HEK293T (cell line): Measurements from ENCODE around the gene MRPL41.
A peak's percentile ranks its signal among the peaks of the same experiment; 100 is the strongest.

Source experiments
- CTCF ChIA-PET: fragments of 350-600 bp; formaldehyde crosslinking; extraction: SDS; loops from one replicate; lab custom pipeline; 2021; ENCODE audit warnings: antibody characterized with exemption, inconsistent platforms; lab: Yijun Ruan, JAX
- POLR2A ChIA-PET: fragments of 350-600 bp; formaldehyde crosslinking; extraction: SDS; loops from one replicate; lab custom pipeline; 2020; ENCODE audit warnings: antibody characterized with exemption, inconsistent platforms; lab: Yijun Ruan, JAX
- DNase-seq: peaks from one replicate; pipeline ENCODE4 v3.0.0; 2012; ENCODE audit warnings: mixed read lengths; ENCODE audit errors: extremely low spot score
- ARNT ChIP-seq: fragments of 450-650 bp; IDR thresholded peaks from 2 replicates; pipeline ENCODE4 v1.6.1; 2017; ENCODE audit warnings: mild to moderate bottlenecking
- BHLHE40 ChIP-seq: fragments of 450-650 bp; IDR thresholded peaks from 2 replicates; pipeline ENCODE4 v1.6.1; 2016; ENCODE audit warnings: mild to moderate bottlenecking, moderate library complexity, borderline replicate concordance
- CTBP1 ChIP-seq: fragments of 450-650 bp; IDR thresholded peaks from 2 replicates; pipeline ENCODE4 v1.6.1; 2016; ENCODE audit warnings: borderline replicate concordance
- ELF4 ChIP-seq: fragments of 450-650 bp; IDR thresholded peaks from 2 replicates; pipeline ENCODE4 v1.6.1; 2017; ENCODE audit warnings: antibody characterized with exemption
- FOXA1 ChIP-seq: fragments of 450-650 bp; IDR thresholded peaks from 2 replicates; pipeline ENCODE4 v1.6.1; 2016; ENCODE audit warnings: mild to moderate bottlenecking
- FOXK2 ChIP-seq: fragments of 450-650 bp; IDR thresholded peaks from 2 replicates; pipeline ENCODE4 v1.6.1; 2016; ENCODE audit warnings: mild to moderate bottlenecking
- FOXM1 ChIP-seq: fragments of 450-650 bp; IDR thresholded peaks from 2 replicates; pipeline ENCODE4 v1.6.1; 2017; ENCODE audit warnings: mild to moderate bottlenecking, borderline replicate concordance
- HDGF ChIP-seq: fragments of 450-650 bp; IDR thresholded peaks from 2 replicates; pipeline ENCODE4 v1.6.1; 2017; ENCODE audit warnings: antibody characterized with exemption, borderline replicate concordance
- L3MBTL2 ChIP-seq: fragments of 450-650 bp; conservative IDR thresholded peaks from 2 replicates; pipeline ENCODE4 v1.6.1; 2016; ENCODE audit warnings: mild to moderate bottlenecking
- LEF1 ChIP-seq: fragments of 450-650 bp; IDR thresholded peaks from 2 replicates; pipeline ENCODE4 v1.6.1; 2017; ENCODE audit warnings: mild to moderate bottlenecking, borderline replicate concordance
- NFRKB ChIP-seq: fragments of 450-650 bp; IDR thresholded peaks from 2 replicates; pipeline ENCODE4 v1.6.1; 2016; ENCODE audit warnings: mild to moderate bottlenecking, moderate library complexity
- PKNOX1 ChIP-seq: fragments of 450-650 bp; IDR thresholded peaks from 2 replicates; pipeline ENCODE4 v1.6.1; 2016
- SP1 ChIP-seq: fragments of 450-650 bp; IDR thresholded peaks from 2 replicates; pipeline ENCODE4 v1.6.1; 2017
- SUZ12 ChIP-seq: fragments of 450-650 bp; IDR thresholded peaks from 2 replicates; pipeline ENCODE4 v1.6.1; 2016; ENCODE audit warnings: mild to moderate bottlenecking
- TARDBP ChIP-seq: fragments of 450-650 bp; IDR thresholded peaks from 2 replicates; pipeline ENCODE4 v1.6.1; 2016
- ZNF384 ChIP-seq: fragments of 450-650 bp; IDR thresholded peaks from 2 replicates; pipeline ENCODE4 v1.6.1; 2016

Gene MRPL41

GRCh38 chr9:137582286-137582860 lies 30.7 kb downstream of the MRPL41 start:
- DNase-seq: peak; percentile 48
- TF ChIP-seq SP1 (no peak), NFRKB (no peak), HDGF (no peak), ZNF384 (no peak), BHLHE40 (no peak), LEF1 (no peak), L3MBTL2 (no peak), SUZ12 (no peak), PKNOX1 (no peak), CTBP1 (no peak), ARNT (no peak), FOXA1 (no peak), TARDBP (no peak), FOXM1 (no peak), ELF4 (no peak)
- ChIA-PET CTCF (interaction anchor here (0.7 kb wide), 1 partner anchor 29 kb away, joined by 3 read pairs; no protein-coding TSS in a partner anchor), POLR2A (interaction anchor here (1.2 to 2.4 kb wide), 3 partner anchors 9 to 36 kb away, joined by 5 to 15 read pairs (median 6); partner anchors contain the start of genes EHMT1 and ZMYND19)

- POLR2A ChIA-PET: no interaction called here
- no peak for DNase-seq
- TF ChIP-seq ELF4: no peak
- TF ChIP-seq FOXK2: no peak
- TF ChIP-seq CTBP1: no peak
- no peak for TF ChIP-seq ZNF384
- TF ChIP-seq NFRKB: no peak
- TF ChIP-seq BHLHE40: no peak
- no peak for TF ChIP-seq SP1
- TF ChIP-seq LEF1: no peak
- no peak for TF ChIP-seq HDGF
- no peak for TF ChIP-seq FOXA1
- no peak for TF ChIP-seq ARNT
- TF ChIP-seq TARDBP: no peak
- no peak for TF ChIP-seq PKNOX1
- CTCF ChIA-PET: no interaction called here
Measured at GRCh38 chr9:137583347-137583746, 31.7 kb downstream of the MRPL41 start.

GRCh38 chr9:137583957-137584356 lies 32.3 kb downstream of the MRPL41 start:
- CTCF ChIA-PET: no interaction called here
- TF ChIP-seq NFRKB (no peak), BHLHE40 (no peak), ELF4 (no peak), FOXK2 (no peak), L3MBTL2 (no peak), ZNF384 (no peak), ARNT (no peak), LEF1 (no peak), FOXA1 (no peak)
- POLR2A ChIA-PET: no interaction called here
- no peak for DNase-seq

- no peak for DNase-seq
- TF ChIP-seq NFRKB: no peak
- no peak for TF ChIP-seq SUZ12
- no peak for TF ChIP-seq ELF4
- no peak for TF ChIP-seq TARDBP
- CTCF ChIA-PET: interaction anchor here (2.2 kb wide), 1 partner anchor 8 kb away, joined by 7 read pairs; no protein-coding TSS in a partner anchor
- POLR2A ChIA-PET: no interaction called here
Measured at GRCh38 chr9:137586854-137587253, 35.2 kb downstream of the MRPL41 start.

- POLR2A ChIA-PET: interaction anchor here (2.4 kb wide), 1 partner anchor 31 kb away, joined by 6 read pairs; the partner anchor contains the start of gene EHMT1
- CTCF ChIA-PET: interaction anchor here (2.2 kb wide), 1 partner anchor 9 kb away, joined by 7 read pairs; no protein-coding TSS in a partner anchor
- TF ChIP-seq ARNT (no peak), FOXM1 (no peak), FOXA1 (no peak), HDGF (no peak), CTBP1 (no peak), SP1 (no peak), FOXK2 (no peak), BHLHE40 (no peak), SUZ12 (no peak)
- DNase-seq: no peak
Measured at GRCh38 chr9:137588311-137588710, 36.6 kb downstream of the MRPL41 start.

- no peak for DNase-seq
- POLR2A ChIA-PET: interaction anchor here (2.4 kb wide), 1 partner anchor 30 kb away, joined by 6 read pairs; the partner anchor contains the start of gene EHMT1
- CTCF ChIA-PET: interaction anchor here (2.2 kb wide), 1 partner anchor 10 kb away, joined by 7 read pairs; no protein-coding TSS in a partner anchor
- TF ChIP-seq ELF4 (no peak), FOXA1 (no peak)
Measured at GRCh38 chr9:137588891-137589290, 37.2 kb downstream of the MRPL41 start.
